Liver (tissue), 9 donors: ENCODE data around the gene PRDM1. TPM values are rescaled to one million over a fixed set of nuclear protein-coding genes. Genes with fewer than 3 reads are reported as not detected.

ENCODE experiments used
- DNase-seq: peaks from one replicate; pipeline ENCODE4 v3.0.0-alpha.2; 2017; ENCODE audit warnings: low spot score
- H3K27ac ChIP-seq, 2 donors: one replicate each; pipeline ENCODE4 v1.7.0; 2013; ENCODE audit warnings: inconsistent platforms in 2 of 2, low read length in 2 of 2, control low read depth in 1 of 2, low read depth in 1 of 2, mild to moderate bottlenecking in 1 of 2
- H3K27me3 ChIP-seq, 4 donors: one replicate each; pipeline versions ENCODE4 v1.6.1 to v1.7.0; 2013; ENCODE audit warnings: low read length in 3 of 4, inconsistent platforms in 1 of 4, mild to moderate bottlenecking in 1 of 4, moderate library complexity in 1 of 4; ENCODE audit not compliant: control insufficient read depth in 4 of 4, insufficient read depth in 4 of 4
- H3K36me3 ChIP-seq, 4 donors: one replicate each; pipeline versions ENCODE4 v1.6.1 to v1.7.0; 2013; ENCODE audit warnings: low read length in 3 of 4, mild to moderate bottlenecking in 3 of 4, low read depth in 1 of 4, moderate library complexity in 1 of 4; ENCODE audit not compliant: control insufficient read depth in 4 of 4, insufficient read depth in 3 of 4
- H3K4me1 ChIP-seq, 4 donors: one replicate each; pipeline versions ENCODE4 v1.6.1 to v1.7.0; 2013; ENCODE audit warnings: low read length in 3 of 4, mild to moderate bottlenecking in 3 of 4, moderate library complexity in 1 of 4; ENCODE audit not compliant: control insufficient read depth in 4 of 4, insufficient read depth in 4 of 4
- H3K4me3 ChIP-seq, 3 donors: one replicate each; pipeline versions ENCODE4 v1.6.1 to v1.7.0; 2013; ENCODE audit warnings: low read length in 3 of 3, control low read depth in 1 of 3, low read depth in 1 of 3, mild to moderate bottlenecking in 1 of 3
- H3K9ac ChIP-seq, 2 donors: one replicate each; pipeline ENCODE4 v1.7.0; 2013; ENCODE audit warnings: low read length in 2 of 2, mild to moderate bottlenecking in 2 of 2, moderate library complexity in 2 of 2, control low read depth in 1 of 2, low read depth in 1 of 2
- H3K9me3 ChIP-seq, 4 donors: one replicate each; pipeline versions ENCODE4 v1.6.1 to v1.7.0; 2013; ENCODE audit warnings: low read length in 3 of 4; ENCODE audit not compliant: control insufficient read depth in 4 of 4
- CTCF ChIP-seq: fragments of 150-350 bp; IDR thresholded peaks from 2 replicates; pipeline ENCODE4 v1.5.1; 2017; ENCODE audit warnings: improper control_type of control experiment, low read depth, low read length; ENCODE audit not compliant: missing input control
- EGR1 ChIP-seq, 2 donors: IDR thresholded peaks; 2 replicates each; pipeline ENCODE4 v1.6.1; 2016 to 2018; ENCODE audit warnings: antibody characterized with exemption in 2 of 2, low read depth in 2 of 2
- FOXA1 ChIP-seq: IDR thresholded peaks from 2 replicates; pipeline ENCODE4 v1.6.1; 2016; ENCODE audit warnings: antibody characterized with exemption
- FOXA2 ChIP-seq: IDR thresholded peaks from 2 replicates; pipeline ENCODE4 v1.6.1; 2016; ENCODE audit warnings: antibody characterized with exemption
- GABPA ChIP-seq, 2 donors: IDR thresholded peaks in 1 of 2; conservative IDR thresholded peaks in 1 of 2; 2 replicates each; pipeline ENCODE4 v1.6.1; 2016; ENCODE audit warnings: antibody characterized with exemption in 2 of 2, mild to moderate bottlenecking in 1 of 2, moderate library complexity in 1 of 2
- HNF4A ChIP-seq, 2 donors: conservative IDR thresholded peaks; 2 replicates each; pipeline ENCODE4 v1.6.1; 2016; ENCODE audit warnings: antibody characterized with exemption in 2 of 2, mild to moderate bottlenecking in 2 of 2
- HNF4G ChIP-seq: IDR thresholded peaks from 2 replicates; pipeline ENCODE4 v1.6.1; 2016; ENCODE audit warnings: antibody characterized with exemption
- JUND ChIP-seq, 2 donors: IDR thresholded peaks; 2 replicates each; pipeline ENCODE4 v1.6.1; 2016; ENCODE audit warnings: antibody characterized with exemption in 2 of 2
- MAX ChIP-seq: IDR thresholded peaks from 2 replicates; pipeline ENCODE4 v1.6.1; 2016; ENCODE audit warnings: antibody characterized with exemption
- NR2F2 ChIP-seq: IDR thresholded peaks from 2 replicates; pipeline ENCODE4 v1.6.1; 2016; ENCODE audit warnings: antibody characterized with exemption
- RAD21 ChIP-seq, 2 donors: IDR thresholded peaks; 2 replicates each; pipeline ENCODE4 v1.6.1; 2016; ENCODE audit warnings: antibody characterized with exemption in 2 of 2, mild to moderate bottlenecking in 2 of 2
- REST ChIP-seq: IDR thresholded peaks from 2 replicates; pipeline ENCODE4 v1.6.1; 2016; ENCODE audit warnings: antibody characterized with exemption, mild to moderate bottlenecking
- RXRA ChIP-seq, 2 donors: IDR thresholded peaks; 2 replicates each; pipeline ENCODE4 v1.6.1; 2017 to 2018; ENCODE audit warnings: antibody characterized with exemption in 2 of 2, mild to moderate bottlenecking in 1 of 2
- SP1 ChIP-seq: IDR thresholded peaks from 2 replicates; pipeline ENCODE4 v1.6.1; 2018; ENCODE audit warnings: antibody characterized with exemption, mild to moderate bottlenecking
- TAF1 ChIP-seq: conservative IDR thresholded peaks from 2 replicates; pipeline ENCODE4 v1.6.1; 2016; ENCODE audit warnings: antibody characterized with exemption, mild to moderate bottlenecking
- YY1 ChIP-seq: IDR thresholded peaks from 2 replicates; pipeline ENCODE4 v1.6.1; 2016; ENCODE audit warnings: antibody characterized with exemption, mild to moderate bottlenecking
- ZBTB33 ChIP-seq: IDR thresholded peaks from 2 replicates; pipeline ENCODE4 v1.6.1; 2016; ENCODE audit warnings: antibody characterized with exemption
- WGBS: extraction: QIAGEN DNeasy Blood & Tissue Kit; methylation state at CpG from one replicate; pipeline ENCODE4 v1.1.7; 2013; 5-methylcytosine and 5-hydroxymethylcytosine counted together
- polyA plus RNA-seq, 2 donors: library from polyadenylated mRNA; stranded (reverse) in 1 of 2; unstranded in 1 of 2; fragments of 200-250 nt in 1 of 2; fragments of >200 nt in 1 of 2; fragmentation: Nextera tagmentation in 1 of 2; extraction: Ambion mirVana in 1 of 2; gene quantifications; one replicate each; pipeline versions ENCODE4 v1.2.1 to v1.2.3, GENCODE V29; 2013 to 2015
- total RNA-seq, 2 donors: library from RNA; depleted of rRNA; stranded (reverse); fragments of >200 nt; gene quantifications; one replicate each; pipeline ENCODE4 v1.2.3, GENCODE V29; 2014
- donor health status: healthy.
- donor health status: healthy.
- donor health status: healthy.
- donor health status: healthy.
- donor health status: healthy.

The PRDM1 gene
- total and polyA plus RNA-seq, 4 donors: 0.37 to 2.8 (median 0.65) TPM

- Histone ChIP-seq H3K36me3 (no peaks in the 10 kb centered on the region), H3K27ac (no peak overlapping the region), H3K9me3 (no peaks in the 10 kb centered on the region), H3K4me1 (no peaks in the 10 kb centered on the region), H3K27me3 (no peaks in the 10 kb centered on the region), H3K4me3 (no peak overlapping the region), H3K9ac (no peak overlapping the region)
- no peak for DNase-seq
- 84% methylated on average over 9 of the region's 9 CpGs for WGBS
- TF ChIP-seq RXRA (IDR thresholded peaks at IDR 0.05) (no peak), SP1 (no peak), GABPA (IDR thresholded peaks at IDR 0.05 in 1 of 2, conservative IDR thresholded peaks at IDR 0.05 in 1 of 2) (no peak), TAF1 (no peak), ZBTB33 (no peak)
Observed at GRCh38 chr6:106114492-106114891, 28.4 kb downstream of the PRDM1 start.

GRCh38 chr6:106115286-106115685 is 29.1 kb downstream of the PRDM1 start:
- Histone ChIP-seq H3K4me3 (no peak overlapping the region), H3K36me3 (no peaks in the 10 kb centered on the region), H3K27ac (no peak overlapping the region), H3K9ac (no peak overlapping the region), H3K27me3 (no peaks in the 10 kb centered on the region), H3K4me1 (no peaks in the 10 kb centered on the region), H3K9me3 (no peaks in the 10 kb centered on the region)
- TF ChIP-seq EGR1 (IDR thresholded peaks at IDR 0.05; ENCODE audit: low read depth in 2 of 2) (no peak), HNF4A (conservative IDR thresholded peaks at IDR 0.05) (no peak), TAF1 (no peak), HNF4G (no peak), SP1 (no peak), RAD21 (IDR thresholded peaks at IDR 0.05) (no peak)
- 89% methylated on average over 5 of the region's 5 CpGs for WGBS
- no peak for DNase-seq

- Histone ChIP-seq H3K36me3 (no peaks in the 10 kb centered on the region), H3K9me3 (no peaks in the 10 kb centered on the region), H3K27me3 (no peaks in the 10 kb centered on the region), H3K4me3 (no peak overlapping the region), H3K9ac (no peak overlapping the region), H3K4me1 (no peaks in the 10 kb centered on the region), H3K27ac (no peak overlapping the region)
- no peak for DNase-seq
- 88% methylated on average over 6 of the region's 6 CpGs for WGBS
- TF ChIP-seq CTCF (no peak), GABPA (IDR thresholded peaks at IDR 0.05 in 1 of 2, conservative IDR thresholded peaks at IDR 0.05 in 1 of 2) (no peak), YY1 (no peak), HNF4G (no peak), RXRA (IDR thresholded peaks at IDR 0.05) (no peak), NR2F2 (no peak), FOXA1 (no peak), FOXA2 (no peak), HNF4A (conservative IDR thresholded peaks at IDR 0.05) (no peak), MAX (no peak), JUND (IDR thresholded peaks at IDR 0.05) (no peak), TAF1 (no peak), REST (no peak), RAD21 (IDR thresholded peaks at IDR 0.05) (no peak), ZBTB33 (no peak), SP1 (no peak), EGR1 (IDR thresholded peaks at IDR 0.05; ENCODE audit: low read depth in 2 of 2) (no peak)
Observed at GRCh38 chr6:106116125-106116832, 30.1 kb downstream of the PRDM1 start.
